HG02970 (cell line): ENCODE data around the gene ASIC2.

ENCODE experiments used
- ATAC-seq: cut with Tn5 transposase; IDR thresholded peaks from one replicate; pipeline ENCODE4 v1.9.1; 2021; ENCODE audit warnings: mild to moderate bottlenecking, moderate library complexity, moderate number of reproducible peaks; ENCODE audit not compliant: unreplicated experiment, low FRiP score

ASIC2 gene

GRCh38 chr17:33167736-33168135 is 125.4 kb downstream of the ASIC2 start:
- ATAC-seq, result no peak

- ATAC-seq, result no peak
Measured at GRCh38 chr17:33166472-33166871, 126.6 kb downstream of the ASIC2 start.

GRCh38 chr17:33164169-33164881 is 128.8 kb downstream of the ASIC2 start:
- ATAC-seq, result no peak

- ATAC-seq, result no peak
Measured at GRCh38 chr17:33163533-33164168, 129.4 kb downstream of the ASIC2 start.

GRCh38 chr17:33154869-33155455 is 138.1 kb downstream of the ASIC2 start:
- no peak for ATAC-seq

GRCh38 chr17:33152783-33153182 is 140.3 kb downstream of the ASIC2 start:
- no peak for ATAC-seq

- ATAC-seq, result no peak
Measured at GRCh38 chr17:33151565-33151964, 141.5 kb downstream of the ASIC2 start.

- no peak for ATAC-seq
Measured at GRCh38 chr17:33145941-33146340, 147.2 kb downstream of the ASIC2 start.

GRCh38 chr17:33144837-33145236 is 148.3 kb downstream of the ASIC2 start:
- ATAC-seq, result no peak

GRCh38 chr17:33142705-33143299 is 150.3 kb downstream of the ASIC2 start:
- ATAC-seq, result no peak

- ATAC-seq, result no peak
Measured at GRCh38 chr17:33140413-33141099, 152.5 kb downstream of the ASIC2 start.

- no peak for ATAC-seq
Measured at GRCh38 chr17:33138627-33139026, 154.5 kb downstream of the ASIC2 start.

GRCh38 chr17:33137426-33137825 is 155.7 kb downstream of the ASIC2 start:
- no peak for ATAC-seq

- ATAC-seq, result no peak
Measured at GRCh38 chr17:33135691-33136090, 157.4 kb downstream of the ASIC2 start.

- ATAC-seq, result no peak
Measured at GRCh38 chr17:33131620-33132019, 161.5 kb downstream of the ASIC2 start.

GRCh38 chr17:33127706-33128105 is 165.4 kb downstream of the ASIC2 start:
- ATAC-seq, result no peak

- ATAC-seq, result no peak
Measured at GRCh38 chr17:33126086-33126485, 167.0 kb downstream of the ASIC2 start.

GRCh38 chr17:33125552-33125950 is 167.5 kb downstream of the ASIC2 start:
- no peak for ATAC-seq

GRCh38 chr17:33124871-33125551 is 168.1 kb downstream of the ASIC2 start:
- ATAC-seq, result no peak

- ATAC-seq, result no peak
Measured at GRCh38 chr17:33124185-33124584, 168.9 kb downstream of the ASIC2 start.
